ENCODE data around the gene SCAND1.

SCAND1 gene

DNA sequence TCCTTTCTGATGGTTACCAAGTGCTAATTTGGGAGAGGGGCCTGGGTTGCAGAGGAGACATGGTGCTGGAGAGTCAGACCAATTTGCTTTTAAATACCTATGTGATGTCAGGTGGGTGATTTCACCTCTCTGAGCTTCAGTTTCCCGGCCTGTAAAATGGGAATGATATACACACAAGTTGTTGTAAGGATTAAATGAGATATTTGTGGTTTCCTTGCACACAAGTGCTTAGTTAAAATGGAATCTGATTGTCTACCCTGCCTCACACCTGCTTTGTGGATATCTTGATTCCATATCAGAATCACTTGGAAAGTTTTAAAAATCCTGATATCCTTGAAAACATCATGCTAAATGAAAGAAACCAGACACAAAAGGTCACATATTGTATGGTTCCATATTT lies 44.5 kb downstream of the SCAND1 start:
- H3K27me3 ChIP-seq (replicated peaks; ENCODE audit: control insufficient read depth, insufficient read depth, low read length): no peaks in the 10 kb centered on the region
- H3K4me3 ChIP-seq (replicated peaks; ENCODE audit: low read depth, low read length): no peak overlapping the region
- DNase-seq (ENCODE audit: extremely low read depth, insufficient read length): no peak
- TF ChIP-seq CTCF (IDR thresholded peaks at IDR 0.05; ENCODE audit: insufficient read depth, low read length, poor library complexity, severe bottlenecking): no peak
- H3K36me3 ChIP-seq (ENCODE audit: control insufficient read depth, insufficient read depth, low read length): peaks cover 8% of the 10 kb centered on the region

GRCh38 chr20:35909176-35909575 lies 45.1 kb downstream of the SCAND1 start:
- no peaks in the 10 kb centered on the region for H3K27me3 ChIP-seq (replicated peaks; ENCODE audit: control insufficient read depth, insufficient read depth, low read length)
- no peak overlapping the region for H3K4me3 ChIP-seq (replicated peaks; ENCODE audit: low read depth, low read length)
- DNase-seq (ENCODE audit: extremely low read depth, insufficient read length): peak; percentile 12
- TF ChIP-seq CTCF (IDR thresholded peaks at IDR 0.05; ENCODE audit: insufficient read depth, low read length, poor library complexity, severe bottlenecking): no peak
- peaks cover 8% of the 10 kb centered on the region for H3K36me3 ChIP-seq (ENCODE audit: control insufficient read depth, insufficient read depth, low read length)

GRCh38 chr20:35908007-35908406 lies 46.3 kb downstream of the SCAND1 start:
- no peak for TF ChIP-seq CTCF (IDR thresholded peaks at IDR 0.05; ENCODE audit: insufficient read depth, low read length, poor library complexity, severe bottlenecking)
- no peak for DNase-seq (ENCODE audit: extremely low read depth, insufficient read length)
- no peaks in the 10 kb centered on the region for H3K27me3 ChIP-seq (replicated peaks; ENCODE audit: control insufficient read depth, insufficient read depth, low read length)
- H3K4me3 ChIP-seq (replicated peaks; ENCODE audit: low read depth, low read length): no peak overlapping the region
- H3K36me3 ChIP-seq (ENCODE audit: control insufficient read depth, insufficient read depth, low read length): peaks cover 5% of the 10 kb centered on the region

DNA sequence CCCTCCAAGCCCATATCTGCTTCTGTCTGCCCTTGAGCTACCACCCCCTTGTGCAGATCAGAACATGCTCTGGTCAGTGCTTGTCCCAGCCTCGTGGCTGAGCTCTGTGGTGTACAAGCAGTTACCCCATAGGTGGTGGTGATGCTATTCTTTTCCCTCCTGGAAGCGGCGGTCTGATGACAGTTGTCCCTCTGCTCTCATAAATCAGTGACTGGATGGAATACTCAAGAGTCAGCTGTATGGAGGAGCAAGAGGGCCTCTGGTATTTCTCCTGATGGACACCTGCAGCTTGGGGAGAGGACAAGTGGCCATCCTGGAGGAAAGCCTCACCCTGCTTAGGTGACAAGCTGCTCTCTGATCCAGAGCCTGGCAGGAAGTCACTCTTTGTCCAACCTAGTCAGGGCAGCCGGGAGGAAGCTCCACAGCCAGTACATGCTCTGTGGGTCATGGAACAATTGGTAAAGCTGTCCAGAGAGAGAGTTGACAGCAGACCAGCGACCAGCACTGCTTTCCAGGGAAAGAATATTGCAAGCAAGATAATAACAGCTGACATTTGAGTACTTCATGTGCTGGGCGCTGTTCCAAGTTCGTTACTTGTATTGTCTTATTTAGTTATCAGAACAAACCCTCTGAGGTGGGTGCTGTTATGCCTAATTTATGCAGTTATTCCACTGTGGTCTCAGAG lies 47.1 kb downstream of the SCAND1 start:
- Histone ChIP-seq H3K27me3 (replicated peaks; ENCODE audit: control insufficient read depth, insufficient read depth, low read length) (no peaks in the 10 kb centered on the region), H3K36me3 (ENCODE audit: control insufficient read depth, insufficient read depth, low read length) (peaks cover 5% of the 10 kb centered on the region), H3K4me3 (replicated peaks; ENCODE audit: low read depth, low read length) (no peak overlapping the region)
- no peak for DNase-seq (ENCODE audit: extremely low read depth, insufficient read length)
- TF ChIP-seq CTCF (IDR thresholded peaks at IDR 0.05; ENCODE audit: insufficient read depth, low read length, poor library complexity, severe bottlenecking): no peak

DNA sequence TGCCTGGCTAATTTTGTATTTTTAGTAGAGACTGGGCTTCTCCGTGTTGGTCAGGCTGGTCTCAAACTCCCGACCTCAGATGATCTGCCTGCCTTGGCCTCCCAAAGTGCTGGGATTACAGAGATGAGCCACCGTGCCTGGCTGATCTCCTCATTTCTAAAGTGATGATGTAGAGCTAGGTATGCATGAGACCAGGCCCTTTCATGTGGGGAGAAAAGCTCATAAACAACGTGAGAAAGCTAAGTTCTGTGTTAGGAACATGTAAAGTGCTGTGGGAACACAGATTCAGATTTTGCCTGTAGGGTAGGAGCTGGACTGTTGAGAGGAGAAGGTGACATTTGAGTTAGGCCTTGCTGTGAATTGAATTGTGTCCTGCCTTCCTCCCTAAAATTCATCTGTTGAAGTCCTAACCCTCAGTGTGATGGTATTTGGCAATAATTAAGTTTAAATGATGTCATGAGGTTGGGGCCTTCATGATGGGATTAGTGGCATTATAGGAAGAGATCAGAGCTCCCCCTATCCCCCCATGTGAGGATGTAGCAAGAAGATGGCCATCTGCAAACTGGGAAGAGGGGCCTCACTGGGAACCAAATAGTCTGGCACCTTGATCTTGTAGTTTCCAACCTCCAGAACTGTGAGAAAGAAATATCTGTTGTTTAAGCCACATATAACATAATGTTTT lies 49.2 kb downstream of the SCAND1 start:
- Histone ChIP-seq H3K36me3 (ENCODE audit: control insufficient read depth, insufficient read depth, low read length) (peaks cover 4% of the 10 kb centered on the region), H3K4me3 (replicated peaks; ENCODE audit: low read depth, low read length) (no peak overlapping the region), H3K27me3 (replicated peaks; ENCODE audit: control insufficient read depth, insufficient read depth, low read length) (no peaks in the 10 kb centered on the region)
- no peak for TF ChIP-seq CTCF (IDR thresholded peaks at IDR 0.05; ENCODE audit: insufficient read depth, low read length, poor library complexity, severe bottlenecking)
- DNase-seq (ENCODE audit: extremely low read depth, insufficient read length): no peak

Data from GM06990 (cell line).